OCI-LY3 (cell line): ENCODE results near the gene PLTP.

Source experiments
- H2AFZ ChIP-seq: fragments of 200-600, 300-600 bp; shearing (Covaris generic); 2 replicates; pipeline ENCODE4 v1.6.0; 2014; ENCODE audit warnings: antibody characterized with exemption, low read depth, low read length
- H3K27ac ChIP-seq: fragments of 200-600, 300-600 bp; sonication (generic); 2 replicates; pipeline ENCODE4 v1.5.1; 2014; ENCODE audit warnings: mild to moderate bottlenecking, low read length, moderate library complexity, mixed read lengths
- H3K27me3 ChIP-seq: fragments of 200-600, 300-600 bp; sonication (generic); 2 replicates; pipeline ENCODE4 v1.6.1; 2014; ENCODE audit warnings: low read depth, low read length, mixed read lengths
- H3K36me3 ChIP-seq: fragments of 200-600, 300-600 bp; sonication (generic); replicated peaks from 2 replicates; pipeline ENCODE3; 2014; ENCODE audit warnings: low read depth, low read length, mixed read lengths
- H3K4me1 ChIP-seq: fragments of 300-600, 200-600 bp; sonication (generic); 2 replicates; pipeline ENCODE4 v1.6.1; 2014; ENCODE audit warnings: low read length, mixed read lengths
- H3K4me2 ChIP-seq: fragments of 200-600, 300-600 bp; sonication (generic); 2 replicates; pipeline ENCODE4 v1.6.1; 2014; ENCODE audit warnings: low read length, mixed read lengths
- H3K4me3 ChIP-seq: fragments of 300-600, 200-600 bp; sonication (generic); 2 replicates; pipeline ENCODE4 v1.5.1; 2014; ENCODE audit warnings: antibody characterized with exemption, mild to moderate bottlenecking, low read length, moderate library complexity
- H3K79me2 ChIP-seq: fragments of 300-600, 200-600 bp; shearing (Covaris generic); 2 replicates; pipeline ENCODE4 v1.6.1; 2014; ENCODE audit warnings: mild to moderate bottlenecking, low read length, mixed read lengths
- H3K9ac ChIP-seq: fragments of 300-600, 200-600 bp; shearing (Covaris generic); 2 replicates; pipeline ENCODE4 v1.6.0; 2014; ENCODE audit warnings: mild to moderate bottlenecking, low read length, moderate library complexity
- H3K9me3 ChIP-seq: fragments of 200-600, 300-600 bp; shearing (Covaris generic); 2 replicates; pipeline ENCODE4 v1.6.1; 2014; ENCODE audit warnings: low read length, mixed read lengths; ENCODE audit not compliant: insufficient read depth
- H4K20me1 ChIP-seq: fragments of 200-600, 300-600 bp; sonication (generic); 2 replicates; pipeline ENCODE4 v1.6.1; 2016; ENCODE audit warnings: low read length, mixed read lengths; ENCODE audit not compliant: insufficient read depth
- CTCF ChIP-seq: fragments of 200-600, 300-600 bp; sonication (generic); IDR thresholded peaks from 2 replicates; pipeline ENCODE4 v1.5.1; 2014; ENCODE audit warnings: antibody characterized with exemption, low read length, low read depth
- EZH2phosphoT487 ChIP-seq: fragments of 200-600 bp; shearing (Covaris generic); IDR thresholded peaks from 2 replicates; pipeline ENCODE4 v1.6.1; 2018; ENCODE audit warnings: antibody characterized with exemption, mixed run types, low read depth

The PLTP gene

GRCh38 chr20:45952861-45953260 is 40.9 kb upstream of the PLTP start:
- no peak for TF ChIP-seq CTCF
- TF ChIP-seq EZH2phosphoT487: no peak
- no peaks in the 10 kb centered on the region for H3K79me2 ChIP-seq
- no peak overlapping the region for H3K9ac ChIP-seq
- H4K20me1 ChIP-seq: no peaks in the 10 kb centered on the region
- H3K27me3 ChIP-seq: no peaks in the 10 kb centered on the region
- no peak overlapping the region for H2AFZ ChIP-seq
- H3K36me3 ChIP-seq: peaks cover 73% of the 10 kb centered on the region
- no peak overlapping the region for H3K27ac ChIP-seq
- no peak overlapping the region for H3K4me3 ChIP-seq
- no peaks in the 10 kb centered on the region for H3K9me3 ChIP-seq
- no peaks in the 10 kb centered on the region for H3K4me1 ChIP-seq
- H3K4me2 ChIP-seq: no peak overlapping the region

- no peak for TF ChIP-seq EZH2phosphoT487
- no peak for TF ChIP-seq CTCF
- Histone ChIP-seq H3K9ac (no peak overlapping the region), H3K36me3 (peaks cover 73% of the 10 kb centered on the region)
Observed at GRCh38 chr20:45951925-45952834, 40.2 kb upstream of the PLTP start.

GRCh38 chr20:45950330-45950646 is 38.3 kb upstream of the PLTP start:
- Histone ChIP-seq H3K27me3 (no peaks in the 10 kb centered on the region), H3K4me3 (no peak overlapping the region)
- no peak for TF ChIP-seq CTCF
- TF ChIP-seq EZH2phosphoT487: no peak

More at GRCh38 chr20:45951925-45952834, 40.2 kb upstream of the PLTP start:
- Histone ChIP-seq H3K4me1 (no peaks in the 10 kb centered on the region), H3K27ac (no peak overlapping the region), H3K4me2 (no peak overlapping the region), H3K4me3 (no peak overlapping the region), H3K79me2 (no peaks in the 10 kb centered on the region), H2AFZ (no peak overlapping the region), H3K9me3 (no peaks in the 10 kb centered on the region), H3K27me3 (no peaks in the 10 kb centered on the region), H4K20me1 (no peaks in the 10 kb centered on the region)

GRCh38 chr20:45949542-45950329 is 37.8 kb upstream of the PLTP start:
- TF ChIP-seq EZH2phosphoT487: no peak
- no peak for TF ChIP-seq CTCF
- H3K9me3 ChIP-seq: no peaks in the 10 kb centered on the region
- no peak overlapping the region for H3K4me2 ChIP-seq
- H3K27ac ChIP-seq: no peak overlapping the region
- no peaks in the 10 kb centered on the region for H4K20me1 ChIP-seq
- H3K4me1 ChIP-seq: peaks cover 7% of the 10 kb centered on the region
- no peak overlapping the region for H2AFZ ChIP-seq
- peaks cover 86% of the 10 kb centered on the region for H3K36me3 ChIP-seq
- no peak overlapping the region for H3K4me3 ChIP-seq
- H3K27me3 ChIP-seq: no peaks in the 10 kb centered on the region
- H3K79me2 ChIP-seq: no peaks in the 10 kb centered on the region
- no peak overlapping the region for H3K9ac ChIP-seq

More at GRCh38 chr20:45950330-45950646, 38.3 kb upstream of the PLTP start:
- Histone ChIP-seq H3K79me2 (no peaks in the 10 kb centered on the region), H4K20me1 (no peaks in the 10 kb centered on the region), H3K27ac (no peak overlapping the region), H3K9ac (no peak overlapping the region), H3K36me3 (peaks cover 80% of the 10 kb centered on the region), H3K9me3 (no peaks in the 10 kb centered on the region), H3K4me2 (no peak overlapping the region), H2AFZ (no peak overlapping the region), H3K4me1 (peaks cover 7% of the 10 kb centered on the region)
